ENCODE results near the gene RILPL1.
"Not testable (repeated sequence)": the region's sequence is repeated elsewhere in the genome, so short reads cannot be mapped to it uniquely, and the experiment has no call there.

RILPL1 gene, protein sequence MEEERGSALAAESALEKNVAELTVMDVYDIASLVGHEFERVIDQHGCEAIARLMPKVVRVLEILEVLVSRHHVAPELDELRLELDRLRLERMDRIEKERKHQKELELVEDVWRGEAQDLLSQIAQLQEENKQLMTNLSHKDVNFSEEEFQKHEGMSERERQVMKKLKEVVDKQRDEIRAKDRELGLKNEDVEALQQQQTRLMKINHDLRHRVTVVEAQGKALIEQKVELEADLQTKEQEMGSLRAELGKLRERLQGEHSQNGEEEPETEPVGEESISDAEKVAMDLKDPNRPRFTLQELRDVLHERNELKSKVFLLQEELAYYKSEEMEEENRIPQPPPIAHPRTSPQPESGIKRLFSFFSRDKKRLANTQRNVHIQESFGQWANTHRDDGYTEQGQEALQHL

GRCh38 chr12:123533672-123534643 is at the start of gene RILPL1:
RILPL1 (minus strand) TSS chr12:123533719; CDS start chr12:123533482, 237 bp downstream.
- DNase-seq: no peak

GRCh38 chr12:123580772-123581171 is 47.3 kb upstream of the RILPL1 start:
- DNase-seq: no peak

DNA sequence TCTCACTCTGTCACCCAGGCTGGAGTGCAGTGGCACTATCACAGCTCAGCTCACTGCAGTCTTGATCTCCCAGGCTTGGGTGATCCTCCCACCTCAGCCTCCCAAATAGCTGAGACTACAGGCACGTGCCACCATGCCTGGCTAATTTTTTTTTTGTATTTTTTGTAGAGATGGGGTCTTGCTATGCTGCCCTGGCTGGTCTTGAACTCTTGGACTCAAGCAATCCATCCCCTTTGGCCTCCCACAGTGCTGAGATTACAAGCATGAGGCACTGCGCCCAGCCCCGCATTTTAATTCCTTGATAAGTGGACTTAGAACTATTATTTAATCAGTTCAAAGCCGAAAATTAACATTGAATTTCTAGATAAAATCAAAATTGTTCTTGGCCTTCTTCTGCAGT is 45.3 kb upstream of the RILPL1 start:
- not testable (repeated sequence) for DNase-seq

GRCh38 chr12:123578243-123578642 is 44.7 kb upstream of the RILPL1 start:
- no peak for DNase-seq

DNA sequence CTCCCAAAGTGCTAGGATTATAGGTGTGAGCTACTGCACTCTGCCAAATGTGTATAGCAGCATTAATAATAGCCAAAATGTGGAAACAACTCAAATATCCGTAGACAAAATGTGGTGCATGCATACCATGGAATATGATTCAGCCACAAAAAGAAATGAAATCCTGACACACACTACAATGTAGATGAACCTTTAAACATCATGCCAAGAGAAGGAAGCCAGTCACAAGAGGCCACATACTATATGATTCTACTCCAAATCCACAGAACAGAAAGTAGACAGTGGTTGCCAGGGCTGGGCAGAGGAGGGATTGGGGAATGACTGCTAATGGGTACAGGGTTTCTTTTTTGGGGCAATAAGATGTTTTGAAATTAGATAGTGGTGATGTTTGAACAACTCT is 43.1 kb upstream of the RILPL1 start:
- no peak for DNase-seq

GRCh38 chr12:123573870-123574269 is 40.4 kb upstream of the RILPL1 start:
- no peak for DNase-seq

GRCh38 chr12:123572391-123572790 is 38.9 kb upstream of the RILPL1 start:
- DNase-seq: no peak

GRCh38 chr12:123571343-123571813 is 37.9 kb upstream of the RILPL1 start:
- no peak for DNase-seq

DNA sequence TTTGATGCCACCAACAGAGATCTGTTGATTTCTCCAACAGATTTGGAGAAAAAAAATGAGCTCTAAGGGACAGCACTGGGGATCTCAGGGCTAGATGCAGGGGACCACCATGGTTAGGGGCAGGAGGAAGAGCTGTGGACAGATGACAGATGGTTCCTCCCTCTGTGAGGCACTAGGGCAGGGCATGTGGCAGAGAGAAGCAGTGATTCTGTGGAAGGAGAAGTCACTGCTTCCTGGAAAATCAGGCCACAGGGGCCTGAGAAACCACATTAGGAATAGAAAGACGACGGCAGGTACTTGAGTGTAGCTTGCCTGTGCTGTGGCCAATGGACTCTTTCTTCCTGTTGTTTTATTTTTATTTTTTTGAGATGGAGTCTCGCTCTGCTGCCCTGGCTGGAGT is 25.9 kb upstream of the RILPL1 start:
- DNase-seq: no peak

DNA sequence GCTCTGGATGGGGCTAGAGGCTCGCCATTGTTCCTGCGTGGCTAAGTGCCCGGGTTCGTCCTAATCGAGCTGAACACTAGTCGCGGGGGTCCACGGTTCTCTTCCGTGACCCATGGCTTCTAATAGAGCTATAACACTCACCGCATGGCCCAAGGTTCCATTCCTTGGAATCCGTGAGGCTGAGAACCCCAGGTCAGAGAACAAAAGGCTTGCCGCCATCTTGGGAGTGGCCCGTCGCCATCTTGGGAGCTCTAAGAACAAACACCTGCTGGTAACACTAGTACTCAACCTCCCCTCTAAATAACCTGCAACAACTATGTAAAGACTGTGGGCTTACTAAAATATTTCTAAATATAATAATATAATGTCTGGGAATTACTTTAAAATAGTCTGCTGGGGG is 25.0 kb upstream of the RILPL1 start:
- DNase-seq: not testable (repeated sequence)

- not testable (repeated sequence) for DNase-seq
These were observed 21.3 kb upstream of the RILPL1 start for GRCh38 chr12:123554843-123555242.

- not testable (repeated sequence) for DNase-seq
These were observed 20.6 kb upstream of the RILPL1 start for GRCh38 chr12:123554136-123554535.

GRCh38 chr12:123550700-123551099 is 17.2 kb upstream of the RILPL1 start:
- DNase-seq: no peak

- DNase-seq: no peak
These were observed 14.6 kb upstream of the RILPL1 start for GRCh38 chr12:123548107-123548506.

GRCh38 chr12:123546281-123546680 is 12.8 kb upstream of the RILPL1 start:
- no peak for DNase-seq

DNA sequence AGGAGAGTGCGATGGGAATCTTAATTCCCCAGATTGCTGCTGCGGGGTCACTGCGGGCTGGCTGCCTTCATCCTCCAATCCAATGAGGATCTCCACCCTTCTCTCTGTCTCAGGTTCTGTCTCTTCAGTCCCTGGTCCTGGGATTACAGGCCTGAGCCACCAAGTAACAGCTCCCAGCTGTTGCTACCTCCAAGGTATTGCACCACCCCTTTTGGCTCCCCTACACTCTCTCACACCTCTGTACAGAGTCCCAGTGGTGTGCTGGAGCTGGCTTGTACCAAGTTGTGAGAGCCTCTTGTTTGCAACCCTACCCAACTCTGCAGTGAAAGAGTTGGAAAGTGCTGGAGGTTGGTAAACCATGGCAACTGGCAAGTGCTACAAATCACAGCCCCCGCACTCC is 10.0 kb upstream of the RILPL1 start:
- DNase-seq: no peak

GRCh38 chr12:123540899-123541662 is 7.6 kb upstream of the RILPL1 start:
- DNase-seq: no peak

GRCh38 chr12:123535952-123536351 is 2.4 kb upstream of the RILPL1 start:
- not testable (repeated sequence) for DNase-seq

DNA sequence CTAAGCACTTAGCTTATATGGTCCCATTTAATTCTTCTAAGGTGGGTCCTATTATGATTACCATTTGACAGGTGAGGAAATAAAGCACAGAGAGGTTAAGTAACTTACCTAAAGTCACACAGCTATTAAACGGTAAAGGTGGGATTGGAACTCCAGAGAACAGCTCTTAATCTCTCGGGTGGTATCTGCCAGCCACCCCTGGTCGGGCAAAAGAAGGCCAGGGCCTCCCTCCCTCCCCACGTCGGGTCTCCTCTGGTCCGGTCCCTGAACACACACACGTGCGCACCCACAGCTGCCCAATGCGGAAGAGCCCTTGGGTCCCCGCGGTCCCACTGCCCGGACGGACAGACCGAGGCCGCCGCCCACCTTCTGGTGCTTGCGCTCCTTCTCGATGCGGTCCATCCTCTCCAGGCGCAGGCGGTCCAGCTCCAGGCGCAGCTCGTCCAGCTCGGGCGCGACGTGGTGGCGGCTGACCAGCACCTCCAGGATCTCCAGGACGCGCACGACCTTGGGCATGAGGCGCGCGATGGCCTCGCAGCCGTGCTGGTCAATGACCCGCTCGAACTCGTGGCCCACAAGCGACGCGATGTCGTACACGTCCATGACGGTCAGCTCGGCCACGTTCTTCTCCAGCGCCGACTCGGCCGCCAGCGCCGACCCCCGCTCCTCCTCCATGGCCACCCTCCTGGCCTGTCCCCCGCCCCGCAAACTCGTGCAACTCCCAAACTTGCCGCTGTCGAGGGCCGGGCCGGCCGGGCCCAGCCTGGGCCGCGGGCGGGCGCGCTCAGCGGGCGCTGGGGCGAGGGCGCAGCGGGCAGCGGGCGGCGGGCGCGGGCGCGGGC is 490 bp downstream of the RILPL1 start:
- no peak for DNase-seq

DNA sequence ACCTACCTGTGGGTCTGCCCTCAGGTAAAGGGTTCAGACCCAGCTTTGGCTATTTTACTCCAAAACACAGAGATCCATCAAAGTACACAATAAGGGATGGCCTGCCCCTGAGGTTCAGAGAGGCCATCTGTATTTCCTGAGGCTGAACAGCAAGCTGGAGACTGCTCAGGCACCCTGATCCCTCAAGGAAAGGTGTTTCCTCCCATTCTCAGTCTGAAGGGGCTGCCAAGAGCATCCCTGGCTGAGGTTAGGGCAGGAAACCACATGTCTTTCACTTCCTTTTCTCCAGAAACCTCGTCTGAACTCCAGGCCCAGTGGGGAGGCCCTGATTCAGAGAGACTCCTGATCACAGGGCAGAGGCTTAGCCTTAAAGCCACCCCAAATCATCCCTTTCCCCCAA is 1.5 kb downstream of the RILPL1 start:
- DNase-seq: no peak

DNA sequence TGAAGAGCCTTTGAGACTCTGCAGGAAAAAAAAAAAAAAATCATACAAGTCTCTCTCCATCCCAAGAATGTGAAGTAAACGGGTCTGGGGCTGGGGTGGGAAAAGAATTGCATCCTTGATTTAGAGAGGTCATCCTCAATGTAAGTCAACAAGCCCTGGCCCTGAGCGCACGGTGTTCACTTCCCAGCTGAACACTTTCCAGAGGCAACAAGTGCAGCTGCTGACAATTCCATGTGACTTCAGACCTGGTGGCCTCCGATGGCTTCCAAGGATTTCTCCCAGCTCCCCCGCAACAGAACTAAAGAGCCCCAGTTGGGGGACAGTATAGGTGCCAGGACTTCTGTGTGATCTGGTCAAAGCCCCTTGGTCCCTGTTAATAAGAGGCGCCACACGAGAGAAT is 2.4 kb downstream of the RILPL1 start:
- no peak for DNase-seq

DNA sequence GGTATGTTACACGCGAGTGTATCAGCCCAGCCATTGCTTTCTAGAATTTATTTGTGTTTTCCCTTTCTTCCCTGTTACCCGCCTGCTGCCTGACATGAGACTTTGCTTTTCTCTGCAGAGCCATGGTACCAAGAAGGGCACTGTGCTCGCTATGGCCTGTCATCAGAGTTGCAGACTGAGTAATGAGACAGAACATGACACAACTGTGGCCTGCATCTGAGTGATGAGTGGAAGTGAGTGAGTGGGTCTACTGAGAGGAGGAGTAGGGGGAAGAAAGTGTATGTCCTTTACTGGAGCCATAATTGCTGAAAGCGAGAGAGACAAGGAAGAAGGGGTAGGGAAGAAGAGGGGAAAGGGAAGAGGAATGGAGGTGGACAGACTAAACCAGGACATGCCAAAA is 2.9 kb downstream of the RILPL1 start:
- no peak for DNase-seq

Measured in DMS79 (cell line).